Esophagus muscularis mucosa (tissue), 4 donors: ENCODE measurements around the gene OR52B6.

Experiments used
- CTCF ChIP-seq, 3 experiments: fragments of 200-600 bp in 2 of 3; fragments of 450-650 bp in 1 of 3; sonication (generic) in 2 of 3; IDR thresholded peaks; one replicate each; pipeline ENCODE4 v1.5.1; 2017 to 2019; ENCODE audit warnings: antibody characterized with exemption in 3 of 3, mild to moderate bottlenecking in 2 of 3, moderate library complexity in 1 of 3
- EP300 ChIP-seq: sonication (generic); formaldehyde crosslinking; IDR thresholded peaks from one replicate; pipeline ENCODE4 v1.6.1; 2017; ENCODE audit warnings: antibody characterized with exemption
- POLR2A ChIP-seq: fragments of 450-650 bp; IDR thresholded peaks from one replicate; pipeline ENCODE4 v1.6.1; 2017; ENCODE audit warnings: antibody characterized with exemption, moderate library complexity, mild to moderate bottlenecking, low read depth
- POLR2AphosphoS5 ChIP-seq, 2 donors: sonication (generic); formaldehyde crosslinking; IDR thresholded peaks; one replicate each; pipeline ENCODE4 v1.6.1; 2017; ENCODE audit warnings: antibody characterized with exemption in 2 of 2

GRCh38 chr11:5577101-5577500 is 3.6 kb upstream of the OR52B6 start:
- no peak for TF ChIP-seq CTCF (IDR thresholded peaks at IDR 0.05)
- no peak for TF ChIP-seq POLR2AphosphoS5 (IDR thresholded peaks at IDR 0.05)
- TF ChIP-seq EP300, result no peak
- no peak for TF ChIP-seq POLR2A
